Ovary (tissue), 9 donors: ENCODE data around the gene GJC2. TPM values are rescaled to one million over a fixed set of nuclear protein-coding genes. Genes with fewer than 3 reads are reported as not detected.

Experiments used
- DNase-seq, 5 donors: peaks; one replicate each; pipeline ENCODE4 v3.0.0-alpha.2; 2019 to 2020
- H3K27ac ChIP-seq, 2 donors: fragments of 200-600 bp; one replicate each; pipeline versions ENCODE4 v1.5.1 to v1.8.0; 2019 to 2022
- H3K27me3 ChIP-seq: fragments of 200-600 bp; one replicate; pipeline ENCODE4 v1.8.0; 2022
- H3K36me3 ChIP-seq: fragments of 200-600 bp; sonication (generic); one replicate; pipeline ENCODE4 v1.5.1; 2019
- H3K4me1 ChIP-seq: one replicate; pipeline ENCODE4 v1.8.1; 2013; ENCODE audit warnings: mild to moderate bottlenecking, moderate library complexity; ENCODE audit not compliant: insufficient read depth
- H3K4me3 ChIP-seq: fragments of 200-600 bp; sonication (generic); one replicate; pipeline ENCODE4 v1.5.1; 2017
- H3K9me3 ChIP-seq, 2 donors: fragments of 200-600 bp in 1 of 2; sonication (generic) in 1 of 2; one replicate each; pipeline versions ENCODE4 v1.5.1 to v1.8.1; 2013 to 2019; ENCODE audit warnings: mild to moderate bottlenecking in 1 of 2, moderate library complexity in 1 of 2
- CTCF ChIP-seq, 3 donors: fragments of 450-650 bp in 2 of 3; fragments of 200-600 bp in 1 of 3; IDR thresholded peaks; one replicate each; pipeline versions ENCODE4 v1.5.1 to v1.8.0; 2016 to 2022; ENCODE audit warnings: antibody characterized with exemption in 3 of 3, mild to moderate bottlenecking in 1 of 3
- EP300 ChIP-seq: sonication (generic); formaldehyde crosslinking; IDR thresholded peaks from one replicate; pipeline ENCODE4 v1.6.1; 2017; ENCODE audit warnings: antibody characterized with exemption
- POLR2A ChIP-seq: fragments of 450-650 bp; IDR thresholded peaks from one replicate; pipeline ENCODE4 v1.6.1; 2017; ENCODE audit warnings: antibody characterized with exemption, mild to moderate bottlenecking, moderate library complexity
- WGBS, 3 donors: extraction: QIAGEN DNeasy Blood & Tissue Kit in 1 of 3; methylation state at CpG; one replicate each; pipeline versions ENCODE4 v1.1.5 to v1.1.7; 2013 to 2017; 5-methylcytosine and 5-hydroxymethylcytosine counted together
- intact Hi-C, 4 donors: fragments of 100-400 bp; cut with DNase I; formaldehyde crosslinking; loops; one replicate each; pipeline versions ENCODE4 v1.11.0 to v1.15.1; 2022 to 2023
- polyA plus RNA-seq, 2 donors: library from polyadenylated mRNA; stranded (reverse); fragments of 200-250 nt in 1 of 2; fragments of 350-450 nt in 1 of 2; fragmentation: Illumina TruSeq in 1 of 2; extraction: RNeasy Lipid Tissue Mini Kit (QIAGEN cat#74804) in 1 of 2; gene quantifications; one replicate each; pipeline ENCODE4 v1.2.3, GENCODE V29; 2013 to 2014
- total RNA-seq, 7 donors: library from RNA; depleted of rRNA in 2 of 7; stranded (reverse); fragments of >200 nt in 2 of 7; fragmentation: NEBNext Ultra II Directional in 3 of 7; extraction: Animal tissue kit (Norgen Biotek cat#: 25700) in 3 of 7; gene quantifications; one replicate each; pipeline versions ENCODE4 v1.1.0 to v1.2.4, GENCODE V29; 2016 to 2023
- donor health status: DM: no; HTN: no; CAD: no; lungs with moderate emphysema.
- donor health status: DM: no; HTN: no; CAD: no.
- donor health status: Bipolar disorder and iron deficiency.
- donor health status: DM: yes; HTN: yes; CAD: no.
- donor health status: DM: no; HTN: no; CAD: no.
- donor health status: DM: yes; HTN: yes; CAD: no.

GJC2 gene
- total and polyA plus RNA-seq, 9 donors = 0.18 to 12.6 (median 6.1) TPM

- TF ChIP-seq CTCF (IDR thresholded peaks at IDR 0.05) (no peak), POLR2A (no peak), EP300 (no peak)
- no peak for DNase-seq
- WGBS, 3 donors = 95 to 100% (median 99%) methylated on average over 4 of the region's 4 CpGs
- H3K36me3 ChIP-seq = no peaks in the 10 kb centered on the region
- no peak overlapping the region for H3K27ac ChIP-seq
- H3K9me3 ChIP-seq = no peaks in the 10 kb centered on the region
- no peaks in the 10 kb centered on the region for H3K27me3 ChIP-seq
- H3K4me1 ChIP-seq = peaks cover 3% of the 10 kb centered on the region
- intact Hi-C loops = no loop called here
- no peak overlapping the region for H3K4me3 ChIP-seq
Observed at GRCh38 chr1:228176024-228176395, 26.3 kb downstream of the GJC2 start.

GRCh38 chr1:228176461-228177182, 26.9 kb downstream of the GJC2 start:
- peak in 1 of 5 donors; percentile 27 for DNase-seq
- no peaks in the 10 kb centered on the region for H3K27me3 ChIP-seq
- H3K9me3 ChIP-seq = no peaks in the 10 kb centered on the region
- H3K4me3 ChIP-seq = no peak overlapping the region
- WGBS, 3 donors = 89 to 90% (median 89%) methylated on average over 17 to 19 of the region's 19 CpGs
- no peak overlapping the region for H3K27ac ChIP-seq
- no peak for TF ChIP-seq POLR2A
- no peak for TF ChIP-seq CTCF (IDR thresholded peaks at IDR 0.05)
- TF ChIP-seq EP300 = no peak
- H3K4me1 ChIP-seq = peaks cover 3% of the 10 kb centered on the region
- no peaks in the 10 kb centered on the region for H3K36me3 ChIP-seq
- intact Hi-C loops = no loop called here

DNA sequence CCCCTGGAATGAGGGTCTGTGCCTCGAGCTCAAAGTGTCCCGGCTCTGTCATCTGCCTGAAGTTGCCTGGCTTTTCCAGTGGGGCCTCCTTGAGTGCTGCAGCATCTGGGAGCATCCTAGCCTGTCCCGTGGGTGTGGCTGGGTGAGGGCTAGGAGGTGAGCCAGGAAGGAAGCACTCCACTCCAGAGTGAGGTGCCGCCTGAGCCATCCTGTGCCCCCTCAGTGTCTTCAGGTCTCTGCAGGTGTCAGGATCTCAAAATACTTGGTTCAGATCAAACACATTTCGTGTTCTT, 27.4 kb downstream of the GJC2 start:
- H3K9me3 ChIP-seq = no peaks in the 10 kb centered on the region
- H3K27ac ChIP-seq = no peak overlapping the region
- H3K4me3 ChIP-seq = no peak overlapping the region
- H3K36me3 ChIP-seq = no peaks in the 10 kb centered on the region
- intact Hi-C loops = no loop called here
- no peak for TF ChIP-seq EP300
- no peak for TF ChIP-seq POLR2A
- TF ChIP-seq CTCF (IDR thresholded peaks at IDR 0.05) = no peak
- WGBS, 3 donors = 89 to 94% (median 91%) methylated on average over 5 of the region's 5 CpGs
- no peaks in the 10 kb centered on the region for H3K27me3 ChIP-seq
- peaks cover 3% of the 10 kb centered on the region for H3K4me1 ChIP-seq
- peak in 1 of 5 donors; percentile 31 for DNase-seq

- Histone ChIP-seq H3K4me1 (peaks cover 3% of the 10 kb centered on the region), H3K27ac (peak overlapping the region in 1 of 2 donors; percentile 66), H3K27me3 (no peaks in the 10 kb centered on the region), H3K36me3 (no peaks in the 10 kb centered on the region), H3K9me3 (no peaks in the 10 kb centered on the region), H3K4me3 (no peak overlapping the region)
- WGBS, 3 donors = 63 to 78% (median 73%) methylated on average over 12 of the region's 12 CpGs
- TF ChIP-seq CTCF (IDR thresholded peaks at IDR 0.05) (no peak), POLR2A (no peak), EP300 (no peak)
- intact Hi-C loops = no loop called here
- peak in 1 of 5 donors; percentile 30 for DNase-seq
Observed at GRCh38 chr1:228177721-228178710, 28.3 kb downstream of the GJC2 start.
